GM12891 (cell line): ENCODE measurements around the gene PKD2.

Experiments used
- POLR2AphosphoS5 ChIP-seq: IDR thresholded peaks from 2 replicates; pipeline ENCODE4 v1.6.1; 2011; ENCODE audit warnings: low read depth, low read length, control low read depth
- TAF1 ChIP-seq: IDR thresholded peaks from 2 replicates; pipeline ENCODE4 v1.6.1; 2011; ENCODE audit warnings: low read depth, low read length, control low read depth

GRCh38 chr4:88115587-88115986 lies 108.2 kb downstream of the PKD2 start:
- TF ChIP-seq POLR2AphosphoS5, result no peak
- TF ChIP-seq TAF1, result no peak
